KMS-11 (cell line): ENCODE data around the gene PROCA1.

Source experiments
- H2AFZ ChIP-seq: fragments of 200-600 bp; sonication (generic); 2 replicates; pipeline ENCODE4 v1.6.1; 2016; ENCODE audit warnings: antibody characterized with exemption, mixed run types, low read depth
- H3K27ac ChIP-seq: fragments of 200-600 bp; sonication (generic); 2 replicates; pipeline ENCODE4 v1.6.1; 2016; ENCODE audit warnings: mild to moderate bottlenecking, mixed run types
- H3K27me3 ChIP-seq: fragments of 200-600 bp; sonication (generic); 2 replicates; pipeline ENCODE4 v1.6.1; 2017; ENCODE audit warnings: mild to moderate bottlenecking, low read depth, mixed run types, moderate library complexity; ENCODE audit not compliant: insufficient read depth
- H3K36me3 ChIP-seq: fragments of 200-600 bp; sonication (generic); 2 replicates; pipeline ENCODE4 v1.6.1; 2017; ENCODE audit warnings: mild to moderate bottlenecking, mixed run types; ENCODE audit not compliant: insufficient read depth
- H3K4me1 ChIP-seq: fragments of 200-600 bp; sonication (generic); 2 replicates; pipeline ENCODE4 v1.6.1; 2016; ENCODE audit warnings: mild to moderate bottlenecking, low read depth, mixed run types; ENCODE audit not compliant: poor library complexity, severe bottlenecking
- H3K4me2 ChIP-seq: fragments of 200-600 bp; sonication (generic); 2 replicates; pipeline ENCODE4 v1.7.0; 2016; ENCODE audit warnings: mild to moderate bottlenecking, mixed run types
- H3K4me3 ChIP-seq: fragments of 200-600 bp; sonication (generic); IDR thresholded peaks from 2 replicates; pipeline ENCODE4 v1.6.1; 2017; ENCODE audit warnings: low read depth, low read length, mixed read lengths; ENCODE audit not compliant: insufficient read depth
- H3K79me2 ChIP-seq: fragments of 200-600 bp; sonication (generic); 2 replicates; pipeline ENCODE4 v1.6.1; 2016; ENCODE audit warnings: low read depth, mixed run types; ENCODE audit not compliant: insufficient read depth
- H3K9ac ChIP-seq: fragments of 200-600 bp; sonication (generic); 2 replicates; pipeline ENCODE4 v1.6.1; 2016; ENCODE audit warnings: mild to moderate bottlenecking, mixed run types
- H4K20me1 ChIP-seq: fragments of 200-600 bp; sonication (generic); 2 replicates; pipeline ENCODE4 v1.6.1; 2016; ENCODE audit warnings: mild to moderate bottlenecking, mixed run types; ENCODE audit not compliant: insufficient read depth
- TF ChIP-seq, protein P1 (sequence below): fragments of 200-600 bp; sonication (generic); conservative IDR thresholded peaks from 2 replicates; pipeline ENCODE4 v1.6.1; 2017; ENCODE audit warnings: low read depth, mild to moderate bottlenecking, antibody characterized with exemption, low read length, moderate library complexity, mixed read lengths

Gene PROCA1

DNA sequence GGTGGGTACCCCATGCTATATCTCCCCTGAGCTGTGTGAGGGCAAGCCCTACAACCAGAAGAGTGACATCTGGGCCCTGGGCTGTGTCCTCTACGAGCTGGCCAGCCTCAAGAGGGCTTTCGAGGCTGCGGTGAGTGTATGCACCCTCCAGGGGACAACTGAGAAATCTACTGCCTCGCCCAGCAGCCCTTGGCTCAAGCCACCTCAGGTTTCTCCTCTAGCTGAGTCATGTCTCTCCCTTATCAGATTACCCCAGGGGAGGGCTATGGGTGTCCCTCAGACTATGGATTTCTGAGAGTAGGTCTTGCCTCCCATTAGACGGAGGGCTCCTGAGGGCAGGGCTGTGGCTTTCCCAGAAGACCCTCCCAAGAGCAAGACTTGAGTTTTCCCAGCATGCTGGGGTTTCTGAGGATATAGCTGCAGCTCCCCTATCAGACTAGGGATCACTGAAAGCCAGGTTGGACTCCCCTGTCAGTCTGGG, 23.6 kb upstream of the PROCA1 start:
- H3K4me3 ChIP-seq, result no peak overlapping the region
- H3K79me2 ChIP-seq, result no peaks in the 10 kb centered on the region
- H3K36me3 ChIP-seq, result no peaks in the 10 kb centered on the region
- no peak overlapping the region for H3K27ac ChIP-seq
- no peaks in the 10 kb centered on the region for H3K27me3 ChIP-seq
- H3K4me2 ChIP-seq, result no peak overlapping the region
- no peak overlapping the region for H3K9ac ChIP-seq
- no peak overlapping the region for H2AFZ ChIP-seq
- no peaks in the 10 kb centered on the region for H4K20me1 ChIP-seq
- TF ChIP-seq, protein P1, sequence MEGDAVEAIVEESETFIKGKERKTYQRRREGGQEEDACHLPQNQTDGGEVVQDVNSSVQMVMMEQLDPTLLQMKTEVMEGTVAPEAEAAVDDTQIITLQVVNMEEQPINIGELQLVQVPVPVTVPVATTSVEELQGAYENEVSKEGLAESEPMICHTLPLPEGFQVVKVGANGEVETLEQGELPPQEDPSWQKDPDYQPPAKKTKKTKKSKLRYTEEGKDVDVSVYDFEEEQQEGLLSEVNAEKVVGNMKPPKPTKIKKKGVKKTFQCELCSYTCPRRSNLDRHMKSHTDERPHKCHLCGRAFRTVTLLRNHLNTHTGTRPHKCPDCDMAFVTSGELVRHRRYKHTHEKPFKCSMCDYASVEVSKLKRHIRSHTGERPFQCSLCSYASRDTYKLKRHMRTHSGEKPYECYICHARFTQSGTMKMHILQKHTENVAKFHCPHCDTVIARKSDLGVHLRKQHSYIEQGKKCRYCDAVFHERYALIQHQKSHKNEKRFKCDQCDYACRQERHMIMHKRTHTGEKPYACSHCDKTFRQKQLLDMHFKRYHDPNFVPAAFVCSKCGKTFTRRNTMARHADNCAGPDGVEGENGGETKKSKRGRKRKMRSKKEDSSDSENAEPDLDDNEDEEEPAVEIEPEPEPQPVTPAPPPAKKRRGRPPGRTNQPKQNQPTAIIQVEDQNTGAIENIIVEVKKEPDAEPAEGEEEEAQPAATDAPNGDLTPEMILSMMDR, result no peak
- peaks cover 18% of the 10 kb centered on the region for H3K4me1 ChIP-seq

DNA sequence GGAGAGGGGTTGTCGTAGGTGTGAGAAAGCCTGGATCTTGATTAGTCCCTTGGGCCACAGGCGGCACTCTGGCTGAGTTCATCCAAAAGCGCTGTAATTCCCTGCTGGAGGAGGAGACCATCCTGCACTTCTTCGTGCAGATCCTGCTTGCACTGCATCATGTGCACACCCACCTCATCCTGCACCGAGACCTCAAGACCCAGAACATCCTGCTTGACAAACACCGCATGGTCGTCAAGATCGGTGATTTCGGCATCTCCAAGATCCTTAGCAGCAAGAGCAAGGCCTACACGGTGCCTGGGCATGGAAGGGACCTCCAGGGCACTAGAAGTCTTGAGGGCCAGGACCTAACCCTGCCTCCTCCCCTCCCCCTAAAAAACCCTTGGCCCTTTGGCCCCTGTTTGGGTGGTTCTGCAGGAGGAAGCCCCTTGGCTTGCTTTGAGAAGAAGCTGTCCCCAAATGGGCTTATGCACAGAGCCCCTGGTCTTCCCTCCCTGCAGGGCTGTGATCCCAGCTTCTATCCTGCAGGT, 23.1 kb upstream of the PROCA1 start:
- H3K9ac ChIP-seq, result no peak overlapping the region
- no peak overlapping the region for H3K4me2 ChIP-seq
- peaks cover 18% of the 10 kb centered on the region for H3K4me1 ChIP-seq
- H2AFZ ChIP-seq, result no peak overlapping the region
- no peaks in the 10 kb centered on the region for H4K20me1 ChIP-seq
- no peaks in the 10 kb centered on the region for H3K27me3 ChIP-seq
- TF ChIP-seq, protein P1, result no peak
- no peak overlapping the region for H3K27ac ChIP-seq
- no peak overlapping the region for H3K4me3 ChIP-seq
- H3K79me2 ChIP-seq, result no peaks in the 10 kb centered on the region
- no peaks in the 10 kb centered on the region for H3K36me3 ChIP-seq

DNA sequence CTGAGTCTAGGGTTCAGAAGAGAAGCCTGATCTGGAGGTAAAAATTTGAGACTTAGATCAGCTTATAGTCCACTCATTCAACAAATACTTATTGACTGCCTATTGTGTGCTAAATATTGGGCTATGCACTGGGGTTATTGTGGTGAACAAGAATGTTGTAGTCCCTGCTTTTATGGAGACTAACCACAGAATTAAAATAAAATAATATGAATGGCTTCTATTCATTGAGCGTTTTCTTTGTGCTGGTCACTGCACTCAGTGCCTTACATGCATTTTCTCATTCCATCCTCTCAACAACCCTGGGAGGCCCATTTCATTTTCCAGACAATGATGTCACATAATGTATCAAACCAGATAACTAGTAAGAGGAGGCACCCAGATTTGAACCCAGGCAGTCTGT, 21.7 kb upstream of the PROCA1 start:
- Histone ChIP-seq H2AFZ (no peak overlapping the region), H3K36me3 (no peaks in the 10 kb centered on the region), H3K4me2 (no peak overlapping the region), H3K79me2 (no peaks in the 10 kb centered on the region), H3K4me3 (no peak overlapping the region), H3K4me1 (peaks cover 13% of the 10 kb centered on the region), H3K9ac (no peak overlapping the region), H4K20me1 (no peaks in the 10 kb centered on the region), H3K27me3 (no peaks in the 10 kb centered on the region), H3K27ac (no peak overlapping the region)
- TF ChIP-seq, protein P1, result no peak

DNA sequence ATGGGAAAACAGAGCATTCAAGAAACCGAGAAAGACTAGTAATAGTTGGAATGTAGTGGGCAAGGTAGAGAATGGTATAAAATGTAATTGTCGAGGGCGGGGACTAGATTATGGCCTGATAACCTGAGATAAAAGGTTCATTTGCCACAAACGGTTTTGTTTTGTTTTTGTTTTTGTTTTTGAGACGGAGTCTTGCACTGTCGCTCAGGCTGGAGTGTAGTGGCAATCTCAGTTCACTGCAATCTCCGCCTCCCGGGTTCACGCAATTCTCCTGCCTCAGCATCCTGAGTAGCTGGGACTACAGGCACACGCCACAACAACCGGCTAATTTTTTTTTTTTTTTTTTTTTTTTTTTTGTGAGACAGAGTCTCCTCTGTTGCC, 18.3 kb upstream of the PROCA1 start:
- H3K36me3 ChIP-seq, result no peaks in the 10 kb centered on the region; the same call in 1 of the 2 replicates
- TF ChIP-seq, protein P1, result no peak
- H3K4me1 ChIP-seq, result peaks cover 29% of the 10 kb centered on the region
- H3K9ac ChIP-seq, result no peak overlapping the region
- H3K4me2 ChIP-seq, result no peak overlapping the region
- H3K27ac ChIP-seq, result no peak overlapping the region
- no peaks in the 10 kb centered on the region for H3K27me3 ChIP-seq
- H2AFZ ChIP-seq, result no peak overlapping the region
- peaks cover 5% of the 10 kb centered on the region; the same call in 1 of the 2 replicates for H3K79me2 ChIP-seq
- H4K20me1 ChIP-seq, result no peaks in the 10 kb centered on the region
- H3K4me3 ChIP-seq, result no peak overlapping the region
